NCI-H1694 treated with DMSO at 0.1 percent for 48 hours (cell line): ENCODE data around the gene TAC3.
"Not testable (repeated sequence)": the region's sequence is repeated elsewhere in the genome, so short reads cannot be mapped to it uniquely, and the experiment has no call there.

Experiments
- DNase-seq: peaks from one replicate; lab custom pipeline; 2025; lab: John Stamatoyannopoulos, UW

The TAC3 gene

DNA sequence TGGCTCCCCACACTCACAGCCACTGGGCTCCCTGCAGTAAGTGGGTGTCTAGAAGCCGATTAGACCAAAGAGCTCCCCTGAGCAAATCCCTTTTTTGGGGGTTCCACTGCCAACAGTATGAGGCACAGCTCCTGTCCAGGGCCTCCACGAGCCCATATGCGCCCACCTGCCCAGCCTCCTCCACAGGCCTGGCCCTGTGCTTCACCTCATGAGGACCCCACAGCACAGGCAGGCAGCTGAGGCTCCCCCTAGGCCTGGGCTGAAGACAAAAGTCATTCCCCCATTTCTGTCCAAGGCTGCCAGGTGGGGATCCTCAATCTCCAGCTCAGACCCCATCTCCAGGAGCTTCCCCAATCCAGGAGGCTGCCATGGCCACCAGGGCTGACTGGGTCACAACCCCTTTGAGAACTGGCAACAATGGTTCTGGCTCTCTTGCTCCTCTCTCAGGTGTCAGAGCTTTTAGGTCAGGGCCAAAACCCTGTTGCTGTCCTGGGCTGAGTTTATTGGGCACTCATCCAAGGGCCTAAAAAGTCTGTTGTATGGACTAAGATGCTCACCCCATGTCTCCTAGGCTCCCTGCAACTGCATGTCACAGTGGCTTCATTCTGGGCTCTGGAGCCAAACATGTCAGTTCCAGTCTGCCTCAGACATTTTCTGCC lies 33.6 kb downstream of the TAC3 start:
- DNase-seq: not testable (repeated sequence)

DNA sequence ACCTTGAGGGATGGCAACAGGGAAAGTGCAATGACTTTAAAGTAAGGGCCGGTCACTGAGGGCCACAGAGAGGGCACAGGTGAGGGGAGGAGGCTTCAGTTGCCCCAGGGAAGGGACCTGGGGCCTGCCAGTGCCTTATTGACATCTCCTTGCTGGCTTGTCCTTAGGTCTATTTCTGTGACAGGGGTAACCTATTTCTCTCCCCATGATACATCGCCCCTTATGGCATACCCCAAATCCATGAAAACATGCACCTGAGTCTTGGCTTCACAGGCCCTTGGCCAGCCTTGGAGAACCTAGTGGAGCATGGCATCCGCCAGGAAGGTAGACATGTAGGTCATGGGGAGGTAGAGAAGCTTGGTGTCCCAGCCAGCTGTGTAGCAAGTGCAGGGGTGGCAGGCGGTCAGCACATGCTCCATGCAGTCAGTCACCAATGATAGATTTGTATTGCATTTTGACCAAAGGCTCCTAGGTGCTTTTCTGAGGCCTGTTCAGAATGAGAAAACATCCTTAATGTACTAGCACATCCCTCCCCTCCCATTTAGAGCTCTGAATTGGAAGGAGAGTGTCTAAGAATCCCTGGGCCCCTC lies 35.3 kb downstream of the TAC3 start:
- no peak for DNase-seq

DNA sequence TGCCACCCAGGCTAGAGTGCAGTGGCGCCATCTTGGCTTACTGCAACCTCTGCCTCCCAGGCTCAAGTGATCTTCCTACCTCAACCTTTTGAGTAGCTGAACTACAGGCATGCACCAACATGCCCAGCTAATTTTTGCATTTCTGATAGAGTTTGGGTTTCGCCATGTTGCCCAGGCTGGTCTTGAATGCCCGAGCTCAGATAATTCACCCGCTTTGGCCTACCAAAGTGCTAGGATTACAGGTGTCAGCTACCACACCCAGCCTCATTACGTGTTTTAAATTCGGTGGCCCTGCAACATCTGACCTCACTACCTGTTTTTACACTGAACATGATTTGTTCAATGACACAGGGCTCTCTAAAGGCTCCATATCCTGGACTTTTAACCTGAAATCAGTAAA lies 36.1 kb downstream of the TAC3 start:
- DNase-seq: no peak

DNA sequence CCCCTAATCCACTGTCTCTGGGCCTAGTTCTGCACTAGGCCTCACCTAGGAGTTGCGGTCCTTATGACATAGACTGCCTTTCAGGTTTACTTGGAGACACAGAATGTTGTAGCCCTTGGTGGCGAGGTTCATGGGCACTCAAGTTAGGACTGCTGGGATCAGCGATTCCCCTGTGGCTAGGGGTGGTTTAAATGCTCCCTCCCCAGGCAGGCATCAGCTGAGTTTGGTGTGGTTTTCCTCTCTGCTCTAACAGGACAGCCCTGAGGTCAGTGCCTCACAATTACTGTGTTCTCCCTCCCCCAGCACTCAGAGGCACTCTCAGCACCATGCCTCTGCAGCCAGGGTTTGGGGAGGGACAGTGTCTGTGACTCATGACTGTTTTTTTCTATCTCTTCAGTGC lies 36.7 kb downstream of the TAC3 start:
- DNase-seq: no peak

DNA sequence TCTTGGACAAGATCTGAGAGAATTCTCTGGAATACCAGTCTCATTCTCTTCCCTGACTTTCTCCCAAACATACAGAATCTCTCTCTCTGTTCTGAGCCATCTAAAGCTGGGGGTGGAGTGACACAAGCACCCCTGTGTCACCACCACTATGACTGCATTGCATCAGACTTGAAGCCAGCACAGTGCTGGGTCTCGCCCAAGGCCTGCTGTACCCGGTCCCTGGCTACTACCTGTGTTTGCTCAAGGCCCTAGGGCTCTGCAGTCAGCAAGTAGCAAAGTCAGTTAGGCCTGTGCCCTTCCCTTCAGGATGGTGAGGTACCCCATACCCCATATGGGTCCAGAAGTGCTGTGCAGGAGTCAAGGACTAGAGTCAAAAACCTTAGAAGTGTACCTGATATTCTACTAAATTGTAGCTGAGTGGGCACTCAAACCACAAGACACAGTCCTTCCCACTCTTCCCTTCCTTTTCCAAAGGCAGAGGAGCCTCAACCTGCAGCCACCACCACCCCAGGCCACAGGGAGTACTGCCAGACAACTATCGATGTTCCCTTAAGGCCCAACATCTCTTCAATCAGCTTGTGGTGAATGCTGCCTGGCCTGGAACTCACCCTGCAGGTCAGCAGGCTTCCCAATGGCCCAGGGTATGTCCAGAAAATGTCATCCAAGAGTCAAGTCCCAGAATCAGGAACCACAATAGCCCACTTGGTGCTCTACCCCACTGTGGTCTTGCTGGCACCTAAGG lies 37.8 kb downstream of the TAC3 start:
- no peak for DNase-seq

DNA sequence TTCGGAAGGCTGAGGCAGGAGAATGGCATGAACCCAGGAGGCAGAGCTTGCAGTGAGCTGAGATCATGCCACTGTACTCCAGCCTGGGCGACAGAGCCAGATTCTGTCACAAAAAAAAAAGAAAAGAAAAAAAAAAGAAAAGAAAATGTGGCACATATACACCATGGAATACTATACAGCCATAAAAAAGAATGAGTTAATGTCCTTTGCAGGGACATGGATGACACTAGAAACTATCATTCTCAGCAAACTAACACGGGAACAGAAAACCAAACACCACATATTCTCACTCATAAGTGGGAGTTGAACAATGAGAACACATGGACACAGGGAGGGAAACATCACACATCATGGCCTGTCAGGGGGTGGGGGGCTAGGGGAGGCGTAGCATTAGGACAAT lies 39.0 kb downstream of the TAC3 start:
- DNase-seq: not testable (repeated sequence)

DNA sequence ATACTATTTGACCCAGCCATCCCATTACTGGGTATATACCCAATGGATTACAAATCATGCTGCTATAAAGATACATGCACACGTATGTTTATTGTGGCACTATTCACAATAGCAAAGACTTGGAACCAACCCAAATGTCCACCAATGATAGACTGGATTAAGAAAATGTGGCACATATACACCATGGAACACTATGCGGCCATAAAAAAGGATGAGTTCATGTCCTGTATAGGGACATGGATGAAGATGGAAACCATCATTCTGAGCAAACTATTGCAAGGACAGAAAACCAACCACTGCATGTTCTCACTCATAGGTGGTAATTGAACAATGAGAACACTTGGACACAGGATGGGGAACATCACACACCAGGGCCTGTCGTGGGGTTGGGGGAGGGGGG lies 42.1 kb downstream of the TAC3 start:
- DNase-seq: not testable (repeated sequence)

DNA sequence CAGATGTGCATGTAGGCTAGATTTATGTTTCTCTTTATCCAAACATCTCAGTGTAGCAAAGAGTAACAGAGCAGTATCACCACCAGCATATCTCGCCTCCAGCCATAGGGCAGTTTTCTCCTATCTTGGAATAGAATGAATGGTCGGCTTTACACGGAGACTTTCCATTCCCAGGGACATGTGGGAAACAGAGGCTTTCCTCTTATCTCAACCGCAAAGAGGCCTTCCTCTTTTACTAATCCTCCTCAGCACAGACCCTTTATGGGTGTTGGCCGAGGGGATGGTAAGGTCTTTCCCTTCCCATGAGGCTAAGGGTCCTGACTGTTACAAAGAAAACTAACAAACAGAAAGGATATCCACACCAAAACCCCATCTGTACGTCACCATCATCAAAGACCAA lies 47.4 kb downstream of the TAC3 start:
- DNase-seq: not testable (repeated sequence)

DNA sequence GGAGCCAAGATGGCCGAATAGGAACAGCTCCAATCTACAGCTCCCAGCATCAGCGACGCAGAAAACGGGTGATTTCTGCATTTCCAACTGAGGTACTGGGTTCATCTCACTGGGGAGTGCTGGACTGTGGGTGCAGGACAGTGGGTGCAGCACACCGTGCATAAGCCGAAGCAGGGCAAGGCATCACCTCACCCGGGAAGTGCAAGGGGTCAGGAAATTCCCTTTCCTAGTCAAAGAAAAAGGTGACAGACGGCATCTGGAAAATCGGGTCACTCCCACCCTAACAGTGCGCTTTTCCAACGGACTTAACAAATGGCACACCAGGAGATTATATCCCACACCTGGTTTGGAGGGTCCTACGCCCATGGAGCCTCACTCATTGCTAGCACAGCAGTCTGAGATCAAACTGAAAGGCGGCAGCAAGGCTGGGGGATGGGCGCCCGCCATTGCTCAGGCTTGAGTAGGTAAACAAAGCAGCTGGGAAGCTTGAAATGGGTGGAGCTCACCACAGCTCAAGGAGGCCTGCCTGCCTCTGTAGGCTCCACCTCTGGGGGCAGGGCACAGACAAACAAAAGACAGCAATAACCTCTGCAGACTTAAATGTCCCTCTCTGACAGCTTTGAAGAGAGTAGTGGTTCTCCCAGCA lies 50.2 kb downstream of the TAC3 start:
- not testable (repeated sequence) for DNase-seq

DNA sequence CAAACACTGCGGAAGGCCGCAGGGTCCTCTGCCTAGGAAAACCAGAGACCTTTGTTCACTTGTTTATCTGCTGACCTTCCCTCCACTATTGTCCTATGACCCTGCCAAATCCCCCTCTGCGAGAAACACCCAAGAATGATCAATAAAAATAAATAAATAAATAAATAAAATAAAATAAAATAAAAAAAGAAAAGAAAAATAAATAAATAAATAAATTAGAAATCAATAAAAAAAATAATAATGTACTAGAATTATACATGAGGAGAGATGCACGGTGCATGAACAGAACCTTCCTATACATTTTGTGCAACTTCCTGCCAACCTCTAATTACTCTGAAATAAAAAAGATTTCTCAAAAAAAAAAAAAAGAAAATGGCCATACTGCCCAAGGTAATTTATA lies 51.2 kb downstream of the TAC3 start:
- not testable (repeated sequence) for DNase-seq

DNA sequence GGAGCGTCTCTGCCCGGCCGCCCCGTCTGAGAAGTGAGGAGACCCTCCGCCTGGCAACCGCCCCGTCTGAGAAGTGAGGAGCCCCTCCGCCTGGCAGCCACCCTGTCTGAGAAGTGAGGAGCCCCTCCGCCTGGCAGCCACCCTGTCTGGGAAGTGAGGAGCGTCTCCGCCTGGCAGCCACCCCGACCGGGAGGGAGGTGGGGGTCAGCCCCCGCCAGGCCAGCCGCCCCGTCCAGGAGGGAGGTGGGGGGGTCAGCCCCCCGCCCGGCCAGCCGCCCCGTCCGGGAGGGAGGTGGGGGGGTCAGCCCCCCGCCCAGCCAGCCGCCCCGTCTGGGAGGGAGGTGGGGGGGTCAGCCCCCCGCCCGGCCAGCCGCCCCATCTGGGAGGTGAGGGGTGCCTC lies 52.8 kb downstream of the TAC3 start:
- not testable (repeated sequence) for DNase-seq

DNA sequence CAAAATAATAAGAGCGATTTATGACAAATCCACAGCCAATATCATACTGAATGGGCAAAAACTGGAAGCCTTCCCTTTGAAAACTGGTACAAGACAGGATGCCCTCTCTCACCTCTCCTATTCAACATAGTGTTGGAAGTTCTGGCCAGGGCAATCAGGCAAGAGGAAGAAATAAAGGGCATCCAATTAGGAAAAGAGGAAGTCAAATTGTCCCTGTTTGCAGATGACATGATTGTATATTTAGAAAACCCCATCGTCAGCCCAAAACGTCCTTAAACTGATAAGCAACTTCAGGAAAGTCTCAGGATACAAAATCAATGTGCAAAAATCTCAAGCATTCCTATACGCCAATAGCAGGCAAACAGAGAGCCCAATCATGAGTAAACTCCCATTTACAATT lies 54.1 kb downstream of the TAC3 start:
- not testable (repeated sequence) for DNase-seq
